T47D (cell line): ENCODE results near the gene C1QL1.

Experiments used
- DNase-seq, 2 experiments: peaks; one replicate each; pipeline versions ENCODE4 v3.0.0 to v3.0.0-alpha.2; 2011 to 2012; ENCODE audit warnings: low read depth in 1 of 2, low spot score in 1 of 2
- JUND ChIP-seq: IDR thresholded peaks from 2 replicates; pipeline ENCODE4 v1.6.1; 2012; ENCODE audit warnings: low read depth
- in situ Hi-C: cut with HindIII; loops from 2 replicates; pipeline ENCODE4 v1.10.0; 2016; ENCODE audit warnings: low sequenced_read_pairs, low pct_unique_long_range_greater_than_20kb

Gene C1QL1

DNA sequence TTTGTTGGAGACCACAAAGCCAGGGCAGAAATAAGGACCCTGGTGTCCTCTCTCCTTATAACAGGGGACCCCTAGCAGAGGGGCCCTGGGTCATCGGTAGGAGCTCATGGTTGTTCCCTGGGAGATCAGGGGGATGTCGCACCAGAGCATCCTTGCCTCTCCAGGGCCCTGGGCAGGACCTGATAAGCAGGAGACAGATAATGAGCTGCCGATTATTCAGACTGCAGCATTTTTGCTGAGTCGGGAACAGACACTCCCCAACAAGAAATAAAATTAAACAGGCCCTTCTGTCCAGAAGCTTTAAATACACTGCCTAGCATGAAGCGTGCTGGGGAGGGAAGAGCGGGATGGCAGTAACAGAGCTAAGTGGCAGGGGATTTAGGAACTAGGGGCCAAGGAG is 37.4 kb downstream of the C1QL1 start:
- DNase-seq, result no peak
- in situ Hi-C loops, result no loop called here
- TF ChIP-seq JUND, result no peak

DNA sequence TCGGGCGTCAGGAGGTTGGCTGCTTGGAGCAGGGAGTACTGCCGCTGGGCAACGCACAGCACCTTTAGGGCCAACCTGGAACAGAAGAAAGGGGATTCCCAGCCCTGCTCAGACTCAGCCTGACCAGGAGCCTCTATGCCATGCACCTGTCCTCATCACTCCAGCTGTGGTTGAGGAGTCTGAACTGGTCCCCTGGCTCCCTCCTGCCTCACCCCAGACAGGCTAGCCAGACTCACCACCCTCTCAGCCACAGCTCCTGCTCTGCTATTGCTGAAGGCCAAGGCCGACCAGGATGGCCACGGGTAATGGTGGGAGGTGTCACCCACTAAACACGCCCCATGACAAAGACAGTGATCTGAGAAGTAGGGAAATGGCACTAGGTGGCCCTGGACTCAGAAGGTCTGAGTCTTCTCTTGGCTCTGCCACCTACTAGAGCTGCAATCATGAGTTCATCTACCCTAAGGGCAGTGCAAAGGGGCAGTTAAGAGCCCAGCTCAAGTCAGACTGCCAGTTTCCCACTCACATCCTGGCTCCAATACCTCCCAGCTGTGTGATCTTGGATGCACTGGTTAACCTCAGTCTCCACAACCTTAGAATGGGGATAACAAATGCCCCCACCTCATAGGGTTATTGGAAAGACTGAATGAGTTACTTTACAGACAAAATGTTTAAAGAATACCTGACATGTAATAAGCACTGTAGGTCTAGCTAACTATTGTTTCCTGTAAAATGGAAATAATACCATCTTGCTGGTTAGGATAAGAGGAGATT is 39.0 kb downstream of the C1QL1 start:
- DNase-seq, result no peak
- in situ Hi-C loops, result no loop called here
- TF ChIP-seq JUND, result no peak

DNA sequence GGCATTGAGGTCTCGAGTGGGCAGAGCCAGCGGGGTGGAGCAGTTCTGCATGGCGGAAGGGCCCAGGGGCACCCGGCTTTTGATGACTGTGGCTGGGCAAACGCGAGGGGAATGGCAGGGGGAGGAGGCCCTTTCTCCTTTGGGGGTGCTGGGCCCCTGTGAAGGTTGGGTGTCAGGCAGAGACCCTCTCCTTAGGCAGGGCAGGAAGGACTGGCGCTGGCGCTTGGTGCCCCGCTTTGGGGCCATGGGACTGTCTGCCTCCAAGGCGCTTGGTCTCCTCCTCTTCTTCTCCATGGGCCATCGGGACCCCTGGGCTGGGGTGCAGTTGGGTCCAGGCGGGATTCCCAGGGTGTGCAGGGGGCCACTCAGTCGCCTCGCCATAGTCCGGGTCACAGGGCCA is 40.0 kb downstream of the C1QL1 start:
- in situ Hi-C loops, result no loop called here
- TF ChIP-seq JUND, result no peak
- DNase-seq, result no peak

DNA sequence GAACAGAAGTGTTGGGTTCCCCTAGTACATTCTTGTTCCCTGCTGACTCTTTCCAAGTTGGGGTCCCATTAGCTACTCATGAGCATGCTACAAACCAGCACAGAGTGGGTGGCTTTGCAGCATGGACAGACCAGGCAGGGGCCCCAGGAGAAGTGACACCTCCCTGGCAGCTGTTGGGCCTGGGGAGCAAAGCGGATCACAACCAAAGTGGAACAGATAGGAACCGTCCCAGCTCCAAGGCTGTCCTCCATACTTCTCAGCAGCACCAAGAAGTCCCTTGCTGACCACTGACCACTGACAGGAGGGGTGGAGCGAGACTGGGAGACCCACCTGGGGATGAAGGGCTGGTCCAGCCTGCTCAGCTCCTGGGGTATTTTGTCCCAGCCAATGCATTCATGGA is 40.4 kb downstream of the C1QL1 start:
- TF ChIP-seq JUND, result no peak
- in situ Hi-C loops, result no loop called here
- DNase-seq, result no peak

DNA sequence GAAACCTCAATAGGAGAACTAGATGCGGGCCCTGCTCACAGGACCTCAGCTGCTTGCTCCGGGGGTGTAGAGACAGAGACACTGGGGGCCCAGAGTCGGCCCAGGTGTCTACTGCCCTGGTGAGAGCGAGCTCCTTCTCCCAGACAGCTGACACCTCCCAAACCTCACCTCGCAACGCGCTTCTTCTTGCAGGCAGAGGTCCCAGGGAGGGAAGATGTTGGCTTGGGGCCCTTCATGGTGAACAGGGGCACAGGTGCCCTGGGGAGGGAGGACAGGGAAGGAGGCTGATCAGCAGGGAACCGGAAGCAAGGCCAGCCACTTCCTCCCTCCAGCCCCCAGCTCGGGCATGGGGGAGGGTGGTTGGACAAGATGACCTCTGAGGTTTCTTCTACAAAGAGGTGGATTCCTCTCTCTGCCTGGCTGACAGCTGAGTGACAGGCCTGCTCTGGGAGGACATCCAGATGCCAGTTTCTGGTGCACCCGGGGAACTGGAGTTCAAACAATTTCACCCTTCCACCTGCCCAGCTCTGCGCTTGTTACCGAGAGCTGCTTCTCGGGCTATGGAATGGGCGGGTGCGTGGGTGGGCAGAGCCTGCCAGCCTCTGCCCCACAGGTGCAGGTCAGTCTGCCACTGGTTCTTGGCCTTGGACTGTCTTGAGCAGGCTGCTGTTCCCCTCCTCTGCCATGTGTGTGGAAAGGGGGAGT is 41.1 kb downstream of the C1QL1 start:
- TF ChIP-seq JUND, result no peak
- DNase-seq, result no peak
- in situ Hi-C loops, result no loop called here

DNA sequence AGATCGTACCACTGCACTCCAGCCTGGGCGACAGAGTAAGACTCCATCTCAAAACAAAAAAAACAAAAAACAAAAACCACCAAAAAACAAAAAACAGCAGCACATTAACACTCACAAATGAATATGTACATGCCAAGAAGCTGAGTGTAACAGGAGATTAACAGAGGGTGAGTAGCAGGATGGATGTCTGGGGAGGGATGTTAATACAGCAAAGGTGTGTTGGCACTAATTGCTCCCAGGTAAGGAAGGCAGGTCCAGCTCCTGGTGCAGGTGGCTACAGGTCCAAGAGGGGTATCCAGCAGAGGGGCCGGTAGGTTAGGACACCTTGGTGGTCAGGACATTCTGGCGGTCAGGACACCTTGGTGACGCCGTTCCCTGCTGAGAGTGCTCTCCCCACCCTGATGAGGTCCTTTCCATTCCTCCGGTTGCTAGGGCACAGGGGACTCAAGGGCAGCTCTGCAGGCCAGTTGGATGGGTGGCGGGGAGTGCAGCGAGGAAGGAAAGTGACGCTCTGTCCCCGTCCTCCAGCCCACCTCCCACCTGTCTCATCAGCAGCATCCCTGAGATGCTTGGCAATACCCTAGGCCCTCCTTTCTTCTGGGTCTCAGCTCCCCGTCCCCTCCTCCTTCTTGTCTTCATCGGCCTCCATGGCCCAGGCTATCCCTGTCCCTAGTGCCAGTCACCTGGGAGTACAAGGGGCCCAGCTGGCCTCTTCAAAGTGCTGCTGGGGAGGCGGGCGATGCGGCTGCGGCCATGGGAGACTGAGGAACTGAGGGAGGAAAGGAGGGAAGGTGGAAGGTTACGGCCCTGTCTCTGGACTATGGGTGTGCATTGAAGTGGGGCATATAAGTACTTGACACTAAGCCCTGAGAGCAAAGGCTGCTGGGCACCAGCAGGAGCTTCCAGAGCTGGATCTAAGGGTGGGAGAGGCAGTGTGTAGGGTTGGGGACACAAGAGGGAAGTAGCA is 42.1 kb downstream of the C1QL1 start:
- in situ Hi-C loops, result no loop called here
- TF ChIP-seq JUND, result no peak
- no peak for DNase-seq

DNA sequence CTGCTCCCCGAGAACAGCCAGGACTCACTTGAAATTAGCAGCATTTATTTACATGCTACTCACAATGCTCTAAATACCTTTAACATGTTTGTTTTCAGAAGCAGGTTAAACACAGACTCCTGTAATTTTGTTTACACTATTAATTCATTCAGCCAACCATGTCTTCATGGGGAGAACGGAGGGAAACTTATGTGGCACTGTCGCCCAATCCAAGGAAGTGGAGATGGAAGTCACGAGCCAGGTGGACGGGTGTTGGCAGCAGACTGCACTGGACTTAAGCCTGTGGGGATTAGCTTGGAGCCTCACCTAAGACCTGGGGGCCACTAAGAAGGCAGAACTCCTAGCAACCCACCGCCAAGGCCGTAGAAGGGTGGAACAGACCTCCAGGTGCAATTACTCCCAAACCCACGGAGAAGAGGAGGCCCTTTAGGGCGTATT is 44.0 kb downstream of the C1QL1 start:
- in situ Hi-C loops, result no loop called here
- TF ChIP-seq JUND, result no peak

DNA sequence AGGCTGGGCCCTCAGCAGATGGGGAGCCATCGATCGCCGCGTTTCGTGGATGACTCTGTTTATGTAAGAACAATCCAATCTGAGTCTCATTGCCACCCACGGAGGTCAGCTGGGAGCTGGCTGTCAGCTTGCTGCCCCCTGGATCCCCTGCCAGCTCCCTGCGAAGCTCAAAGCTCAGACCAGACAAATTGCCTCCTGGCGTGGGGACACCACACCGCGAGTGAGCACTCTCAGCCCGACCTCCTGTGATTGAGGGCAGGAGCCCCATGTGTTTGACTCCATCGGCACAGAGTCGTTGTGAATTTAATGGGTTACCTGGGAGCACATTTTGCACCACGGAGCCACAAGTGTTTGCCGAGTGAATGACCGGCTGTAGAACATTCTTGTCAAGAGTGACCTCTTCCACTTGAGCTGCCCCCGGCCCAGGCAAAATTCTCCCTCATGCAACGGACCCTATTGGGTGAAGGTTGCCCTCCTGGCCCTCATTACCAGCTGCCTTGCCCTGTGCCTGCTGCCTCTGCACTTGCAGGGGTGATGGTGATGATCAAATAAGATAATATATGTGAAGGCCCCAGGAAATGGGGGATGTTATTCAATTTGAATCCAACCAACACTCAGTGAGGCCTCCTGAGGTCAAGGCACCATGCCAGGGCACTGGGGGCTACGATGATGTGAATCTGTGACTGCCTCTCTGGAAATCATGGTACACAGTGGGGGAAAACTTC is 45.2 kb downstream of the C1QL1 start:
- TF ChIP-seq JUND, result no peak
- DNase-seq, result no peak
- in situ Hi-C loops, result no loop called here

More for the DNA sequence above, 44.0 kb downstream of the C1QL1 start:
- DNase-seq, result peak; percentile 52 to 54

DNA sequence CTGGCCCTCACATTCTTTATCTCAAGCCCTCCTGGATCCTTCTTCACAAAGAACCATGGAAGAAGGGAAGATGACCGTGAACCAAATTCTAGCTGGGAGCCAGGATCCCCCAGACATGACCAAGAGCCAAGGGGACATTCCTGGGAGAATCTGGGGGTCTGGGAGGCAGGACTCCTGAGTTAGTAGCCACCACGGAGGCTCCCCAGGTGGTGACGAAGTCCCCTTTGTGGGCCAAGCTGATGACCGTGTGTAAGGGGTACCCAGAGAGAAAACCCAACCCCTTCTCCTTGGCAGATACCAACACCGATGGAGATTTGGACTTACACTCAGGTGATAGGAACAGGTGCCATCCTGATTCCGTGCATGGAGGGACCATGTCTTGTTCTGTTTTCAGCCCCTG is 46.0 kb downstream of the C1QL1 start:
- no peak for TF ChIP-seq JUND
- no peak for DNase-seq
- in situ Hi-C loops, result no loop called here

DNA sequence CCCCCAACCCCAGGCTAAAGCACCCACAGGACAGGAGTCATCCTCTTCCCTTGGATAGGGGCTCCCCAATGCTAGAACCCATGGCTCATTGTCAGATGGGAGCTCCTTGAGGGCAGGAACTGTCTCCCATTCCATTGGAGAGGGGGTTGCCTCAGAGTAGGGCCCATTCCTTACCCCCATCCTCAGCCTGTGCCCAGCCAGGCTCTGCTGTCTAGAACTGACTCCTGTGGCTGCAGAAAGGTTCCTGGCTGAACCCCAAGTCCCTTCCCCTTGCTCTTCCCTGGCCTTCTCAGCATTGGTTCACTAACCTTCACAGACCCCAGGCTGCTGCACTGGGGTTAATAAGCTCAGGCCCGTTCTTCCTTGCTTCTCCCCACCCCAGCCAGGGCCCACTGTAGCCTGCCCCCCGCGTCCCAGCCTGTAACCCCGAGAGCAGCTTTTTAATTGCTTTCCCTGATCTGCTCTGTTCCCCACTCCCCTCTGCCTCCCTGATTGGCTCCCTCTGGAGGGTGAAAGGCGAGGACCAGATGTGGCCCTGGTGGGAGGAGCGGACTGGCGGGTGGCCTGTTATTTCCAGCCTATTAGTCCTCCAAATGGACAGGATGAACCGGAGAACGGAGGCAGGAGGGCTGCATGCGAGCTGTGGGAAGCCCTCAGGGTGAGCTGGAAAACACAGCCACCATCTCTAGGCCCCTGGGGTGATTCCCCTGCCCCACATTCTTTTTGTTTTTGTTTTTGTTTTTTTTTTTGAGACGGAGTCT is 46.8 kb downstream of the C1QL1 start:
- in situ Hi-C loops, result no loop called here
- TF ChIP-seq JUND, result no peak
- DNase-seq, result no peak

DNA sequence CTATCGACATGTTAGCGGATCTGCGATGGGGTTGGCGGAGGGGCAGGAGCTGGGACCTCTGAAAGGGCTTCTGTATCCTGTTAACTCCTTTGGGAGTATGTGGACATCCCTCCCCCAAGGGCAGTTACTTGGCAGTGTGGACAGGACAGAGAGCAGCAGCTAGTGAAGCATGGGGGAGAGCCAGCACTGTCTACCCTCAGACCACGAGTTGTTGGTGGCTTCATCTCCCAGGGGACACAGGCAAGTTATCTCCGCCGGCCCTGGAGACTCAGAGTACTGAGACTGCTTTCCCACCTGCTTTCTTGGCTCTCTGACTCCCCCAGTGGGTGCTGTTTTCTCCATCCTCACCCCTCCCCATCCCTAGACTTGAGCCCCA is 47.5 kb downstream of the C1QL1 start:
- no peak for DNase-seq

More for the DNA sequence above, 47.5 kb downstream of the C1QL1 start:
- in situ Hi-C loops, result no loop called here
- no peak for TF ChIP-seq JUND
